Subcutaneous adipose tissue (tissue), 4 donors: ENCODE results near the gene PCMTD2. TPM values are rescaled to one million over a fixed set of nuclear protein-coding genes. Genes with fewer than 3 reads are reported as not detected.

ENCODE experiments used
- total RNA-seq, 4 donors: library from RNA; depleted of rRNA; stranded (reverse); fragments of >200 nt; gene quantifications; one replicate each; pipeline ENCODE4 v1.1.0, GENCODE V29; 2016
- TF ChIP-seq, protein P1 (sequence below): fragments of 450-650 bp; IDR thresholded peaks from one replicate; pipeline ENCODE4 v1.5.1; 2016; ENCODE audit warnings: low read depth, mild to moderate bottlenecking, control low read depth, antibody characterized with exemption, moderate library complexity

Gene PCMTD2
- total RNA-seq, 4 donors from 2014 or later, result 39.1 to 76.2 (median 58.3) TPM

DNA sequence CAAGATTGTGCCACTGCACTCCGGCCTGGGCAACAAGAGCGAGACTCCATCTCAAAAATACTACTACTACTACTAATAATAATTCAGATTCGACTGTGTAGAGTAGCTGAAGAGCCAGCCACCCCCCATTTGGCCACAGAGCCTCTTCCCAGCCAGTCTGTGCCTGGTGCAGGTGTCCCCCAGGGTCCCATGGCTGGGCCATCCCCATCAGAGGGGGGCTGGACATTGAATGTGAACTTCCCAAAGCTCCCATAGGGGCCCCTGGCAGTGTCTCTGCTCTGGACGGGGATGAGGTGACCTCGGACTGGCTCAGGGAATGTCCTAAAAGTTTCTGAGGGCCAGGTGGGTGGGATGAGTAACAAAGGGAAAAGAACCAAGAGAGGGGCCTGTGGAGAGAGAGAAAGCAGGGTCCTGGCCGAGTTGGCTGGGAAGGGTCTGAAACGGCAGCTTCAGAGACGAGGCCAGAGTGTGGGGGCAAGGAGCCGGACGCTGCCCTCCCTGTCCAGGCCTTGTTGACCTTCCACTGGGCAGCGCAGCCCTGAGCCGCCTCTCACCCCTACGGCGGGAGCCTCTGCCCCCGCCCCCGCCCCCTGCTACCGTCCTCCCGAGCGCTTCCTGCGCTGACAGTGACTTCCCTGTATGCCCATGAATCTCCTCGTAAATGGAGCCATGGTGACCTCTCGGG is 24.9 kb upstream of the PCMTD2 start:
- TF ChIP-seq, protein P1, sequence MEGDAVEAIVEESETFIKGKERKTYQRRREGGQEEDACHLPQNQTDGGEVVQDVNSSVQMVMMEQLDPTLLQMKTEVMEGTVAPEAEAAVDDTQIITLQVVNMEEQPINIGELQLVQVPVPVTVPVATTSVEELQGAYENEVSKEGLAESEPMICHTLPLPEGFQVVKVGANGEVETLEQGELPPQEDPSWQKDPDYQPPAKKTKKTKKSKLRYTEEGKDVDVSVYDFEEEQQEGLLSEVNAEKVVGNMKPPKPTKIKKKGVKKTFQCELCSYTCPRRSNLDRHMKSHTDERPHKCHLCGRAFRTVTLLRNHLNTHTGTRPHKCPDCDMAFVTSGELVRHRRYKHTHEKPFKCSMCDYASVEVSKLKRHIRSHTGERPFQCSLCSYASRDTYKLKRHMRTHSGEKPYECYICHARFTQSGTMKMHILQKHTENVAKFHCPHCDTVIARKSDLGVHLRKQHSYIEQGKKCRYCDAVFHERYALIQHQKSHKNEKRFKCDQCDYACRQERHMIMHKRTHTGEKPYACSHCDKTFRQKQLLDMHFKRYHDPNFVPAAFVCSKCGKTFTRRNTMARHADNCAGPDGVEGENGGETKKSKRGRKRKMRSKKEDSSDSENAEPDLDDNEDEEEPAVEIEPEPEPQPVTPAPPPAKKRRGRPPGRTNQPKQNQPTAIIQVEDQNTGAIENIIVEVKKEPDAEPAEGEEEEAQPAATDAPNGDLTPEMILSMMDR, result no peak

DNA sequence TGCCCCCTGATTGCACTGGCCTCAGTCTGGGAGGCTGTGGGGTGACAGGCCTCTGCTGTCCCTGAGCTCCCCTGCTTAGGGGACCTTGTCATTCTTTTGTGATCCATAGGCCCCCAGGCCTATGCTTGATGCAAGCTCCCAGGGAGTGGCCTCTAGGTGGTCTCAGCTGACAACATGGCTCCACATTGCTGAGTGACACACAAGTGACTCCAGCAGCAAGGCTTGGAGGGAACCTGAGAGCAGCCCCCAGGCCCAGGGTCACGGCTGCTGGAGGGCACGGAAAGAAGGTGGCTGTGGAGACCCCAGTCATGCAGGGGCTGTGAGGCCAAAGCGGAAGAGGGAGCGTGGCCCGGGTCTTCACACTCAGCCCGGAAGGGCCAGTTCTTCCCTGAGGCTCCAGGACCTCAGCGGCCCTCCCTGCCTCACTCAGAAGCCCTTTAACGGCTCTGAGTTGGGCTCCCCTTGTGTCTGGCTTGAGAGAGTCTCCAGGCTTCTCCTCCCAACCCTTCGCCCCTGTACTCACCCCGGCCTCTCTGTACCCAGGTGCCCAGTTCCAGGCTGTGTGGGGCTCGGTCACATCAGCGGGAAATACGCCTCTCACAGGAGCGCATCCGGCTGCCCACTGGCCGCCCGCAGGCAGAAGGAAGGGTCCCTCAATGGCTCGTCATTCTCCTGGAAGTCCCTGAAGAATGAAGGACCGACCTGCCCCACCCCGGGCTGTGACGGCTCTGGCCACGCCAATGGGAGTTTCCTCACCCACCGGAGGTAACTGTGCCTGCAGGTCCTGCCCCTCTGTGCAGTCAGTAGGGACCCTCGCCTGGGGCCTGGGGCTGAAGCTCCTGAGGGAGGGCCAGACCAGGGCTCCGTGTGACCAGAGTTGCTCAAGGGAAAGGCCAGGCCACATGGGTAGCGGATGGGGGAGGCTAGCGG is 23.7 kb upstream of the PCMTD2 start:
- TF ChIP-seq, protein P1, result no peak

- TF ChIP-seq, protein P1, result no peak
Measured at GRCh38 chr20:64232794-64233193, 22.8 kb upstream of the PCMTD2 start.

DNA sequence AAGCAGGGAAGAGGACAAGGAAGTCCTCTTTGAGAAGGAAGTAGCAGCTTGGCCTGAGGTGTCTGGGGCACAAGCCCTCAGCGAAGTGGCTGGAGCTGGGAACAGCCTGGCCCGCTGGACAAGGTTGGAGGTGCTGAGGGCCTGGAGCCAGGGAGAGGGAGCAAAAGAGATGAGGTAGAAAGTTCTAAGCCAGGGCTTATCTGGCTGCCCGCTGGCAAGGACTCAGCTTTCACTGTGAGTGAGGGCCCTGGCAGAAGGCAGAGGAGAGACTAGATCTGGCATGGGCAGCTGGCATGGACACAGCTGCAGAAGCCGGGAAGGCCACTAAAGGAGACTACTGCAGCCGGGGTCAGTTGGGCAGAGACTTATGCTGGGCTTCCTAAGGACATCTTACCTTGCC is 21.8 kb upstream of the PCMTD2 start:
- TF ChIP-seq, protein P1, result no peak

DNA sequence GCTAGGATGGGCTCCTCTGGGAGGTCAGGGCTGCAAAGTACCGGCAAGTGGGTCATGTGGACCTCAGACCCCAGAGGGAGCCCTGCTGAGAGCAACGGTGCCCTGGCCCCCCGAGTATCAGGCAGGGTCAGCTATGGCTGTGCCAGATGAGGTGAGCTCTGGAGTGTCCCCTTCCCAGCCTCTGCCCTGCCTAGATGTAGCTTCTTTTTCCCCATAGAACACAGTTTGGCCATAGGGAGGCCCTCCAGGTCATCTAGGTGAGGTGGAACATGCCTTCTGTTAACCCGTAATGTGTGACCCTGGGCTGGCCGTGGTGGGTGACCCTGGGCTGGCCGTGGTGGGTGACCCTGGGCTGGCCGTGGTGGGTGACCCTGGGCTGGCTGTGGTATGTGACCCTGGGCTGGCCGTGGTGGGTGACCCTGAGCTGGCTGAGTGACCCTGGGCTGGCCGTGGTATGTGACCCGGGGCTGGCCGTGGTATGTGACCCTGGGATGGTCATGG is 21.2 kb upstream of the PCMTD2 start:
- TF ChIP-seq, protein P1, result no peak

GRCh38 chr20:64236137-64237088 is 19.1 kb upstream of the PCMTD2 start:
- TF ChIP-seq, protein P1, result no peak
